ENCODE results near the gene RPL36AL. TPM values are rescaled to one million over a fixed set of nuclear protein-coding genes. Genes with fewer than 3 reads are reported as not detected.
A peak's percentile ranks its signal among the peaks of the same experiment; 100 is the strongest.

The RPL36AL gene
- total RNA-seq, 3 donors from 2014 or later (not counting 1 experiment from before 2014, with no cell fraction given): 126 to 166 (median 150) TPM

- Mint-ChIP-seq H3K27ac (peak overlapping the region; percentile 62 to 79), H3K36me3 (peaks cover 7% of the 10 kb centered on the region), H3K27me3 (ENCODE audit: low read depth in 2 of 2) (no peaks in the 10 kb centered on the region), H3K4me1 (peaks cover 30 to 36% of the 10 kb centered on the region in 2 donors), H3K4me3 (no peak overlapping the region), H3K9me3 (no peaks in the 10 kb centered on the region)
- intact Hi-C loops (cut with micrococcal nuclease): no loop called here
- Histone ChIP-seq H3K9me3 (ENCODE audit: control insufficient read depth, insufficient read depth, low read length) (no peaks in the 10 kb centered on the region), H3K4me3 (ENCODE audit: low read length) (no peak overlapping the region), H3K27ac (ENCODE audit: low read length) (peak overlapping the region; percentile 31), H3K4me1 (ENCODE audit: control insufficient read depth, insufficient read depth, low read length) (peaks cover 15% of the 10 kb centered on the region), H3K36me3 (ENCODE audit: control insufficient read depth, insufficient read depth, low read length) (peaks cover 13% of the 10 kb centered on the region), H3K27me3 (ENCODE audit: control insufficient read depth, insufficient read depth, low read length) (no peaks in the 10 kb centered on the region)
- 96% methylated on average over 5 of the region's 7 CpGs for WGBS (ENCODE audit: insufficient coverage)
- DNase-seq (no peak), ATAC-seq (no peak)
- TF ChIP-seq, protein P1, sequence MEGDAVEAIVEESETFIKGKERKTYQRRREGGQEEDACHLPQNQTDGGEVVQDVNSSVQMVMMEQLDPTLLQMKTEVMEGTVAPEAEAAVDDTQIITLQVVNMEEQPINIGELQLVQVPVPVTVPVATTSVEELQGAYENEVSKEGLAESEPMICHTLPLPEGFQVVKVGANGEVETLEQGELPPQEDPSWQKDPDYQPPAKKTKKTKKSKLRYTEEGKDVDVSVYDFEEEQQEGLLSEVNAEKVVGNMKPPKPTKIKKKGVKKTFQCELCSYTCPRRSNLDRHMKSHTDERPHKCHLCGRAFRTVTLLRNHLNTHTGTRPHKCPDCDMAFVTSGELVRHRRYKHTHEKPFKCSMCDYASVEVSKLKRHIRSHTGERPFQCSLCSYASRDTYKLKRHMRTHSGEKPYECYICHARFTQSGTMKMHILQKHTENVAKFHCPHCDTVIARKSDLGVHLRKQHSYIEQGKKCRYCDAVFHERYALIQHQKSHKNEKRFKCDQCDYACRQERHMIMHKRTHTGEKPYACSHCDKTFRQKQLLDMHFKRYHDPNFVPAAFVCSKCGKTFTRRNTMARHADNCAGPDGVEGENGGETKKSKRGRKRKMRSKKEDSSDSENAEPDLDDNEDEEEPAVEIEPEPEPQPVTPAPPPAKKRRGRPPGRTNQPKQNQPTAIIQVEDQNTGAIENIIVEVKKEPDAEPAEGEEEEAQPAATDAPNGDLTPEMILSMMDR (IDR thresholded peaks at IDR 0.05): no peak
Measured at GRCh38 chr14:49640540-49641417, 20.4 kb upstream of the RPL36AL start.

GRCh38 chr14:49637534-49638078, 17.2 kb upstream of the RPL36AL start:
- intact Hi-C loops (cut with micrococcal nuclease): loop anchor here (10.0 kb wide), 1 partner anchor 587 kb away; no protein-coding TSS in a partner anchor
- Mint-ChIP-seq H3K4me3 (peak overlapping the region; percentile 97), H3K27me3 (ENCODE audit: low read depth in 2 of 2) (no peaks in the 10 kb centered on the region), H3K9me3 (no peaks in the 10 kb centered on the region), H3K36me3 (peaks cover 7% of the 10 kb centered on the region), H3K4me1 (peaks cover 45 to 53% of the 10 kb centered on the region in 2 donors), H3K27ac (peak overlapping the region; percentile 96)
- TF ChIP-seq, protein P1 (IDR thresholded peaks at IDR 0.05): no peak
- DNase-seq: no peak
- 100% methylated on average over 2 of the region's 3 CpGs for WGBS (ENCODE audit: insufficient coverage)
- H3K27ac ChIP-seq (ENCODE audit: low read length): no peak overlapping the region
- H3K36me3 ChIP-seq (ENCODE audit: control insufficient read depth, insufficient read depth, low read length): peaks cover 13% of the 10 kb centered on the region
- ATAC-seq: no peak
- H3K9me3 ChIP-seq (ENCODE audit: control insufficient read depth, insufficient read depth, low read length): no peaks in the 10 kb centered on the region
- no peak overlapping the region for H3K4me3 ChIP-seq (ENCODE audit: low read length)
- no peaks in the 10 kb centered on the region for H3K27me3 ChIP-seq (ENCODE audit: control insufficient read depth, insufficient read depth, low read length)
- H3K4me1 ChIP-seq (ENCODE audit: control insufficient read depth, insufficient read depth, low read length): peaks cover 27% of the 10 kb centered on the region

DNA sequence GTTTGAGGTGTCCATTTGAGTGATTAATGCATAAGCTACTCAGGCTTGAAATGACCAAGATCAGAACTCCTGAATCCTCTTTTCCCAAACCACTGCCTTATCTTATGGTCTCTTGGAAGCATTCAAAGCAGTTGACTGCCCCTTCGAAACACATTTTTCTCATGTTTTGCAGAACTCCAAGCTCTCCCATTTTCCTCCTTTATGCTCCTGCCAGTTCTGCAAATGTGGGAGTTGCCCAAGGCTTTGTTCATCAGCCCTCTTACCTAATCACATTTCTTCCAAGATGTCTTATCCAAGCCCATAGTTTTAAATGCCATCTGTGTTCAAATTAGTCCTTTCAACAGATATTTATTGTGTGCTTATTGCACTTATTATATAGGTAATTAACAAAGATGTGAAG, 16.4 kb upstream of the RPL36AL start:
- Mint-ChIP-seq H3K27me3 (ENCODE audit: low read depth in 2 of 2) (no peaks in the 10 kb centered on the region), H3K27ac (peak overlapping the region; percentile 96)

More for the DNA sequence above, 16.4 kb upstream of the RPL36AL start:
- peaks cover 7% of the 10 kb centered on the region for H3K36me3 Mint-ChIP-seq
- DNase-seq: no peak
- no peak for ATAC-seq
- H3K4me3 Mint-ChIP-seq: peak overlapping the region; percentile 97
- H3K4me1 ChIP-seq (ENCODE audit: control insufficient read depth, insufficient read depth, low read length): peaks cover 28% of the 10 kb centered on the region
- H3K9me3 Mint-ChIP-seq: no peaks in the 10 kb centered on the region
- 100% methylated on average over 1 of the region's 1 CpG for WGBS (ENCODE audit: insufficient coverage)
- H3K9me3 ChIP-seq (ENCODE audit: control insufficient read depth, insufficient read depth, low read length): no peaks in the 10 kb centered on the region
- peaks cover 37 to 45% of the 10 kb centered on the region in 2 donors for H3K4me1 Mint-ChIP-seq
- H3K27me3 ChIP-seq (ENCODE audit: control insufficient read depth, insufficient read depth, low read length): no peaks in the 10 kb centered on the region
- H3K36me3 ChIP-seq (ENCODE audit: control insufficient read depth, insufficient read depth, low read length): peaks cover 13% of the 10 kb centered on the region
- no peak overlapping the region for H3K4me3 ChIP-seq (ENCODE audit: low read length)
- TF ChIP-seq, protein P1 (IDR thresholded peaks at IDR 0.05): no peak
- intact Hi-C loops (cut with micrococcal nuclease): loop anchor here (10.0 kb wide), 1 partner anchor 588 kb away; no protein-coding TSS in a partner anchor
- H3K27ac ChIP-seq (ENCODE audit: low read length): no peak overlapping the region
